Measurements from ENCODE around the gene NHSL2.

NHSL2 gene

GRCh38 chrX:72060921-72061490, 150.4 kb downstream of the NHSL2 start:
- TF ChIP-seq CTCF (conservative IDR thresholded peaks at IDR 0.05; ENCODE audit: low read depth, low read length): no peak
- Histone ChIP-seq H3K4me2 (no peak overlapping the region), H3K27ac (no peak overlapping the region), H3K4me1 (ENCODE audit: low read depth, poor library complexity, severe bottlenecking) (no peaks in the 10 kb centered on the region), H4K20me1 (ENCODE audit: insufficient read depth) (no peaks in the 10 kb centered on the region), H2AFZ (ENCODE audit: low read depth) (no peak overlapping the region), H3K4me3 (IDR thresholded peaks at IDR 0.05; ENCODE audit: insufficient read depth, low read depth, low read length) (no peak overlapping the region), H3K9ac (no peak overlapping the region), H3K27me3 (ENCODE audit: insufficient read depth, low read depth) (no peaks in the 10 kb centered on the region), H3K36me3 (ENCODE audit: insufficient read depth) (no peaks in the 10 kb centered on the region), H3K79me2 (ENCODE audit: insufficient read depth, low read depth) (no peaks in the 10 kb centered on the region)

GRCh38 chrX:72062916-72063315, 152.3 kb downstream of the NHSL2 start:
- no peaks in the 10 kb centered on the region for H3K36me3 ChIP-seq (ENCODE audit: insufficient read depth)
- H2AFZ ChIP-seq (ENCODE audit: low read depth): no peak overlapping the region
- H3K4me1 ChIP-seq (ENCODE audit: low read depth, poor library complexity, severe bottlenecking): no peaks in the 10 kb centered on the region
- no peak overlapping the region for H3K4me3 ChIP-seq (IDR thresholded peaks at IDR 0.05; ENCODE audit: insufficient read depth, low read depth, low read length)
- H3K27me3 ChIP-seq (ENCODE audit: insufficient read depth, low read depth): no peaks in the 10 kb centered on the region
- H3K79me2 ChIP-seq (ENCODE audit: insufficient read depth, low read depth): no peaks in the 10 kb centered on the region
- no peak for TF ChIP-seq CTCF (conservative IDR thresholded peaks at IDR 0.05; ENCODE audit: low read depth, low read length)
- no peak overlapping the region for H3K4me2 ChIP-seq
- no peaks in the 10 kb centered on the region for H4K20me1 ChIP-seq (ENCODE audit: insufficient read depth)
- no peak overlapping the region for H3K27ac ChIP-seq
- no peak overlapping the region for H3K9ac ChIP-seq

- no peaks in the 10 kb centered on the region for H3K27me3 ChIP-seq (ENCODE audit: insufficient read depth, low read depth)
- no peak overlapping the region for H3K4me3 ChIP-seq (IDR thresholded peaks at IDR 0.05; ENCODE audit: insufficient read depth, low read depth, low read length)
- H3K9ac ChIP-seq: no peak overlapping the region
- H3K27ac ChIP-seq: no peak overlapping the region
- no peak for TF ChIP-seq CTCF (conservative IDR thresholded peaks at IDR 0.05; ENCODE audit: low read depth, low read length)
- H2AFZ ChIP-seq (ENCODE audit: low read depth): no peak overlapping the region
- no peaks in the 10 kb centered on the region for H3K4me1 ChIP-seq (ENCODE audit: low read depth, poor library complexity, severe bottlenecking)
- H3K79me2 ChIP-seq (ENCODE audit: insufficient read depth, low read depth): no peaks in the 10 kb centered on the region
- no peak overlapping the region for H3K4me2 ChIP-seq
- H3K36me3 ChIP-seq (ENCODE audit: insufficient read depth): no peaks in the 10 kb centered on the region
- H4K20me1 ChIP-seq (ENCODE audit: insufficient read depth): no peaks in the 10 kb centered on the region
Measured at GRCh38 chrX:72069350-72070160, 158.9 kb downstream of the NHSL2 start.

- Histone ChIP-seq H4K20me1 (ENCODE audit: insufficient read depth) (no peaks in the 10 kb centered on the region), H3K27me3 (ENCODE audit: insufficient read depth, low read depth) (no peaks in the 10 kb centered on the region), H3K27ac (no peak overlapping the region), H2AFZ (ENCODE audit: low read depth) (no peak overlapping the region), H3K4me1 (ENCODE audit: low read depth, poor library complexity, severe bottlenecking) (no peaks in the 10 kb centered on the region), H3K79me2 (ENCODE audit: insufficient read depth, low read depth) (no peaks in the 10 kb centered on the region), H3K36me3 (ENCODE audit: insufficient read depth) (no peaks in the 10 kb centered on the region), H3K4me2 (no peak overlapping the region), H3K9ac (no peak overlapping the region), H3K4me3 (IDR thresholded peaks at IDR 0.05; ENCODE audit: insufficient read depth, low read depth, low read length) (no peak overlapping the region)
- no peak for TF ChIP-seq CTCF (conservative IDR thresholded peaks at IDR 0.05; ENCODE audit: low read depth, low read length)
Measured at GRCh38 chrX:72071213-72071612, 160.6 kb downstream of the NHSL2 start.

Measured in KMS-11 (cell line).